Vagina (tissue), 2 donors: ENCODE measurements around the gene GGNBP2.

ENCODE experiments used
- CTCF ChIP-seq, 3 experiments: fragments of 450-650 bp in 2 of 3; fragments of 200-600 bp in 1 of 3; sonication (generic) in 1 of 3; IDR thresholded peaks; one replicate each; pipeline ENCODE4 v1.5.1; 2017 to 2019; ENCODE audit warnings: antibody characterized with exemption in 3 of 3, mild to moderate bottlenecking in 2 of 3, moderate library complexity in 2 of 3
- POLR2A ChIP-seq, 2 donors: fragments of 450-650 bp; IDR thresholded peaks; one replicate each; pipeline ENCODE4 v1.6.1; 2017; ENCODE audit warnings: antibody characterized with exemption in 2 of 2, mild to moderate bottlenecking in 2 of 2, moderate library complexity in 2 of 2
- POLR2AphosphoS5 ChIP-seq, 2 donors: sonication (generic); formaldehyde crosslinking; IDR thresholded peaks; one replicate each; pipeline ENCODE4 v1.9.0; 2017; ENCODE audit warnings: antibody characterized with exemption in 2 of 2, mild to moderate bottlenecking in 2 of 2, low read depth in 1 of 2; ENCODE audit not compliant: insufficient read depth in 1 of 2

GRCh38 chr17:36545465-36546417 is 1.0 kb downstream of the GGNBP2 start:
- TF ChIP-seq CTCF (IDR thresholded peaks at IDR 0.05), result peak in 1 of 3 experiments; percentile 5
- TF ChIP-seq POLR2A (IDR thresholded peaks at IDR 0.05), result peak in 1 of 2 donors; percentile 56
- peak; percentile 16 to 47 for TF ChIP-seq POLR2AphosphoS5 (IDR thresholded peaks at IDR 0.05; ENCODE audit: insufficient read depth in 1 of 2, low read depth in 1 of 2)
